NCI-H1092 treated with DMSO at 0.1 percent for 48 hours (cell line): Measurements from ENCODE around the gene IFNL2.

Experiments
- DNase-seq: peaks from one replicate; lab custom pipeline; 2025; lab: John Stamatoyannopoulos, UW

The IFNL2 gene

DNA sequence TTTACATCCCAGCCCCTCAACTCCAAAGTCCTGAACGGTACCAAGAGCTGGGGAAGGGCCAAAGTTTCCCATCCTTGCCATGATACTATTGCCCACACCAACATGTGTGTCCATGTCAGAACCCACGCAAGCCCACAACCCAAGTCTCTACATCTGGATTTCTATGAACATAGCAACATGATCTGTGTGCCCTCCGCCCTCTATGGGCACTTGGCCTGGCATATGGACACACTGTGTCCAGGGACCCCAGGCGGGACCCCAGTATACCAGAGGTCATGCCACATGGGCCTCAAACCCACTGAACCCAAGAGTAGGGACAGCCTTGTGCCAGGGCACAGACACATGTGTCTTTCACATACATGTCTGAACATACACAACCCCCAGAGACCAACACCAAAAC, 50.5 kb downstream of the IFNL2 start:
- DNase-seq: no peak

DNA sequence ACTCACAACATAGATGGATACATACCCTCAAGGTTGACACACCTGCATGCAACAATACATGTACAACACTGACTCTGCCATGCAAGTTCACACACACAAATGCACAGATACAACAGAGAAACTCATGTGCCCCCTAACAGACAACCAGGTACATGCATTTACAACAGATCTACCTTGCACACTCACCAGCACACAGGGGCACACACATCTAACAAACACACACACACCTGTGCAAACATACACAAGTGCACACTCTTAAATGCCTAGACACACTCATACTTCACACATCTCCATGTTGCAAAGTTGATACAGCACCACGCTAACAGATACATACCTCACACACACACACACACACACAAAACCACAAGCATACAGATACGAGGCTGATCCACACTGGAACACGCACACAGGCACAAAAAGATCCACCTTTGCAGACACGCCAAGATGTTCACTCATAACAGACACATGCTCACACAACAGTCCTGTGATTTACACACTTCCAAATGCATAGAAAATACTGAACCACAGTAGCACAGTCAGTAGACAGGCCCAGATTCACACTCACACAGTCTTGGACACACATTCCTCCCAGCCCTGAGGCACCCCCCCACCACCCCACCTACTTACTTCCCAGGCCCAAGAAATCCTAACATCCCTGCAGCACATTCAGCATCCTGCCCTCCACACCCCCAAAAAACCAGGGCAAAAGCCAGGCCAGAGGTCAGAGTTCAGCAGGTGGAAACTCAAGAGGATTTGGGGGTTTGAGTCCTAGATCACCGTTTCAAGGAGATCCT, 51.1 kb downstream of the IFNL2 start:
- DNase-seq: no peak
